Measurements from ENCODE around the gene TMPRSS13. TPM values are rescaled to one million over a fixed set of nuclear protein-coding genes. Genes with fewer than 3 reads are reported as not detected.
A peak's percentile ranks its signal among the peaks of the same experiment; 100 is the strongest.

The TMPRSS13 gene
- total and polyA plus RNA-seq, 2 of the 13 experiments (the other 11 are each of a cell fraction or from before 2014, with no cell fraction given) = not detected

DNA sequence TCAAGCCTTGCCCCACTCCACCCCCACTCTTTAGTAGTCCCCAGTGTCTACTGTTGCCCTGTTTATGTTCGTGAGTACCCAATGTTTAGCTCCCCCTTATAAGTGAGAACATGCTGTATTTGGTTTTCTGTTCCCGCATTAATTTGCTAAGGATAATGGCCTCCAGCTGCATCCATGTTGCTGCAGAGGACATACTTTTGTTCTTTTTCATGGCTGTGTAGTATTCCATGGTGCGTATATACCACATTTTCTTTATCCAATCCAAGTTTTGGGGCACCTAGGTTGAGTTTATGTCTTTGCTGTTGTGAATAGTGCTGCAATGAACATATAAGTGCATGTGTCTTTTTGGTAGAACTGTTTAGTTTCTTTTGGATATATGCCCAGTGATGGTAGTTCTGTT, 36.6 kb downstream of the TMPRSS13 start (continued):
- TF ChIP-seq, protein P1, sequence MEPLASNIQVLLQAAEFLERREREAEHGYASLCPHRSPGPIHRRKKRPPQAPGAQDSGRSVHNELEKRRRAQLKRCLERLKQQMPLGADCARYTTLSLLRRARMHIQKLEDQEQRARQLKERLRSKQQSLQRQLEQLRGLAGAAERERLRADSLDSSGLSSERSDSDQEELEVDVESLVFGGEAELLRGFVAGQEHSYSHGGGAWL (CRISPR knock-in tag; IDR thresholded peaks at IDR 0.05) = no peak

DNA sequence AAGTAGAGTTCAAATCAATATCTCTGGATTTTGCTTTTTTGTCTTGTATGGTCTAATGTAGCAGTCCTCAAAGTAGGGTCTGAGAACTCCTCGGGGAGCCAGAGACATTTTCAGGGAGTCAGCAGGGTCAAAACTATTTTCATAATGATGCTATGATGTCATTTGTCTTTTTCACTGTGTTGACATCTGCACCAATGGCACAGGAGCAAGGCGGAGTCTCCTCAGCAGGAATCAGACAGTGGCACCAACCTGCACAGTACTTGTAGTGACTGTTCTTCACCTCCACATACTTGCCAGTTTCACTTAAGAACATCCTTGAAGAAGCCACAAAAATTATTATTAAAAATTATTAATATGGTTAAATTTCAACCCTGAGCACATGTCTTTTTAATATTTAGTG, 37.8 kb downstream of the TMPRSS13 start:
- no peaks in the 10 kb centered on the region for H4K20me1 ChIP-seq (ENCODE audit: insufficient read depth, low read length)
- no peaks in the 10 kb centered on the region for H3K9me3 ChIP-seq (ENCODE audit: low read length)
- no peaks in the 10 kb centered on the region for H3K36me3 ChIP-seq (replicated peaks in 1 of 2; ENCODE audit: control insufficient read depth in 1 of 2, insufficient read depth in 2 of 2, low read length in 2 of 2)
- H2AFZ ChIP-seq (ENCODE audit: low read length) = no peak overlapping the region
- ChIA-PET CTCF (ENCODE audit: low intra/inter-chr PET ratio, low total read pairs) (no interaction called here), POLR2A (no interaction called here)
- intact Hi-C loops (cut with micrococcal nuclease; ENCODE audit: unreplicated experiment) (no loop called here), in situ Hi-C loops (cut with HindIII; ENCODE audit: extremely low pct_ligation_motif_present, low pct_unique_long_range_greater_than_20kb) (no loop called here)
- DNase-seq (ENCODE audit: low spot score) (no peak), ATAC-seq (no peak), FAIRE-seq (no peak)
- no peaks in the 10 kb centered on the region for H3K4me1 ChIP-seq (ENCODE audit: insufficient read depth, low read length)
- H3K4me3 ChIP-seq (replicated peaks in 1 of 3; ENCODE audit: insufficient read depth in 1 of 3, low read depth in 2 of 3, low read length in 3 of 3) = no peak overlapping the region
- 4% methylated on average over 2 of the region's 2 CpGs for WGBS (ENCODE audit: low lambda C conversion rate)
- no peak overlapping the region for H3K4me2 ChIP-seq (ENCODE audit: low read depth, low read length)
- no peak overlapping the region for H3K9ac ChIP-seq (ENCODE audit: insufficient read depth, low read depth, low read length)
- no peaks in the 10 kb centered on the region for H3K79me2 ChIP-seq (ENCODE audit: insufficient read depth, low read length)
- no TSS peak for BruUV-seq (replicated peaks)
- no peak overlapping the region for H3K27ac ChIP-seq (ENCODE audit: extremely low read length, insufficient read depth, low read length)
- TF ChIP-seq ATF7 (IDR thresholded peaks at IDR 0.05) (0 out of 2 replicates have a peak, but pooled peaks have one; percentile 9), ATF7 (CRISPR knock-in tag; IDR thresholded peaks at IDR 0.05) (no peak)
- TF ChIP-seq, protein P2, sequence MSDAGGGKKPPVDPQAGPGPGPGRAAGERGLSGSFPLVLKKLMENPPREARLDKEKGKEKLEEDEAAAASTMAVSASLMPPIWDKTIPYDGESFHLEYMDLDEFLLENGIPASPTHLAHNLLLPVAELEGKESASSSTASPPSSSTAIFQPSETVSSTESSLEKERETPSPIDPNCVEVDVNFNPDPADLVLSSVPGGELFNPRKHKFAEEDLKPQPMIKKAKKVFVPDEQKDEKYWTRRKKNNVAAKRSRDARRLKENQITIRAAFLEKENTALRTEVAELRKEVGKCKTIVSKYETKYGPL (CRISPR knock-in tag; IDR thresholded peaks at IDR 0.05) = no peak
- peaks cover 0 to 12% of the 10 kb centered on the region in 2 experiments; a peak in 2 of 5 replicates for H3K27me3 ChIP-seq (ENCODE audit: control insufficient read depth in 1 of 2, insufficient read depth in 2 of 2, low read length in 2 of 2)

DNA sequence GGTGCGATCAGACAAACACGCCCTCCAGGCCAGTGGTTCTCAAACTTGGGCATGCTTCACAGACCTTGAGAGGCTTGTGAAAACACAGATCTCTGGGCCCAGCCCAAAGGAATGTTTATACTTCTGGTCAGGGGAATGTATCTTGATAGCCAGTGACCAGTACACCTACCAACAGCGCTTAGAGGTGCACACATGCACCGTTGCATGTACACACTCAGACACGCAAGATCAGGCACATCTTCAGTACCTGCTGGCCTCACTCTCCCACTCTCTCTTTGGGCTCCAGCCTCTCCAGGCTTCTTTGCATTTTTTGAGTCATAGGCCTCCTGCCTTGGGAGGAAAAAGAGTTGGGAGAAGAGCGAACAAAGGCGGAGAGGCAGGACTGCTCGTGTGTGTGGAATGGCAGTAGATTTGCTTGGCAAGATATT, 41.0 kb downstream of the TMPRSS13 start:
- TF ChIP-seq ZNF878 (CRISPR knock-in tag; IDR thresholded peaks at IDR 0.05) (no peak), ZBTB7A (CRISPR knock-in tag; IDR thresholded peaks at IDR 0.05) (no peak), GATAD1 (CRISPR knock-in tag; IDR thresholded peaks at IDR 0.05) (no peak)
- TF ChIP-seq, protein P3, sequence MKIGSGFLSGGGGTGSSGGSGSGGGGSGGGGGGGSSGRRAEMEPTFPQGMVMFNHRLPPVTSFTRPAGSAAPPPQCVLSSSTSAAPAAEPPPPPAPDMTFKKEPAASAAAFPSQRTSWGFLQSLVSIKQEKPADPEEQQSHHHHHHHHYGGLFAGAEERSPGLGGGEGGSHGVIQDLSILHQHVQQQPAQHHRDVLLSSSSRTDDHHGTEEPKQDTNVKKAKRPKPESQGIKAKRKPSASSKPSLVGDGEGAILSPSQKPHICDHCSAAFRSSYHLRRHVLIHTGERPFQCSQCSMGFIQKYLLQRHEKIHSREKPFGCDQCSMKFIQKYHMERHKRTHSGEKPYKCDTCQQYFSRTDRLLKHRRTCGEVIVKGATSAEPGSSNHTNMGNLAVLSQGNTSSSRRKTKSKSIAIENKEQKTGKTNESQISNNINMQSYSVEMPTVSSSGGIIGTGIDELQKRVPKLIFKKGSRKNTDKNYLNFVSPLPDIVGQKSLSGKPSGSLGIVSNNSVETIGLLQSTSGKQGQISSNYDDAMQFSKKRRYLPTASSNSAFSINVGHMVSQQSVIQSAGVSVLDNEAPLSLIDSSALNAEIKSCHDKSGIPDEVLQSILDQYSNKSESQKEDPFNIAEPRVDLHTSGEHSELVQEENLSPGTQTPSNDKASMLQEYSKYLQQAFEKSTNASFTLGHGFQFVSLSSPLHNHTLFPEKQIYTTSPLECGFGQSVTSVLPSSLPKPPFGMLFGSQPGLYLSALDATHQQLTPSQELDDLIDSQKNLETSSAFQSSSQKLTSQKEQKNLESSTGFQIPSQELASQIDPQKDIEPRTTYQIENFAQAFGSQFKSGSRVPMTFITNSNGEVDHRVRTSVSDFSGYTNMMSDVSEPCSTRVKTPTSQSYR (CRISPR knock-in tag; IDR thresholded peaks at IDR 0.05; ENCODE audit: borderline replicate concordance) = no peak
- TF ChIP-seq, protein P4, sequence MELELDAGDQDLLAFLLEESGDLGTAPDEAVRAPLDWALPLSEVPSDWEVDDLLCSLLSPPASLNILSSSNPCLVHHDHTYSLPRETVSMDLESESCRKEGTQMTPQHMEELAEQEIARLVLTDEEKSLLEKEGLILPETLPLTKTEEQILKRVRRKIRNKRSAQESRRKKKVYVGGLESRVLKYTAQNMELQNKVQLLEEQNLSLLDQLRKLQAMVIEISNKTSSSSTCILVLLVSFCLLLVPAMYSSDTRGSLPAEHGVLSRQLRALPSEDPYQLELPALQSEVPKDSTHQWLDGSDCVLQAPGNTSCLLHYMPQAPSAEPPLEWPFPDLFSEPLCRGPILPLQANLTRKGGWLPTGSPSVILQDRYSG (CRISPR knock-in tag; IDR thresholded peaks at IDR 0.05) = no peak
- 52% methylated on average over 5 of the region's 8 CpGs for WGBS (ENCODE audit: low lambda C conversion rate)
- ChIA-PET POLR2A (no interaction called here), CTCF (ENCODE audit: low intra/inter-chr PET ratio, low total read pairs) (no interaction called here)
- no peaks in the 10 kb centered on the region for H3K36me3 ChIP-seq (replicated peaks in 1 of 2; ENCODE audit: control insufficient read depth in 1 of 2, insufficient read depth in 2 of 2, low read length in 2 of 2)
- H3K9ac ChIP-seq (ENCODE audit: insufficient read depth, low read depth, low read length) = no peak overlapping the region
- ATAC-seq = no peak
- in situ Hi-C loops (cut with HindIII; ENCODE audit: extremely low pct_ligation_motif_present, low pct_unique_long_range_greater_than_20kb) (no loop called here), intact Hi-C loops (cut with micrococcal nuclease; ENCODE audit: unreplicated experiment) (no loop called here)
- H3K9me3 ChIP-seq (ENCODE audit: low read length) = no peaks in the 10 kb centered on the region
- no peak overlapping the region for H3K4me2 ChIP-seq (ENCODE audit: low read depth, low read length)
- H3K4me3 ChIP-seq (replicated peaks in 1 of 3; ENCODE audit: insufficient read depth in 1 of 3, low read depth in 2 of 3, low read length in 3 of 3) = no peak overlapping the region
- H3K27me3 ChIP-seq (ENCODE audit: control insufficient read depth in 1 of 2, insufficient read depth in 2 of 2, low read length in 2 of 2) = peaks cover 0 to 30% of the 10 kb centered on the region in 2 experiments; a peak in 3 of 5 replicates
- no peak overlapping the region for H2AFZ ChIP-seq (ENCODE audit: low read length)
- FAIRE-seq = no peak
- BruUV-seq (replicated peaks) = no TSS peak
- H3K4me1 ChIP-seq (ENCODE audit: insufficient read depth, low read length) = peaks cover 9% of the 10 kb centered on the region
- H4K20me1 ChIP-seq (ENCODE audit: insufficient read depth, low read length) = no peaks in the 10 kb centered on the region
- DNase-seq (ENCODE audit: low spot score) = no peak
- no peak overlapping the region for H3K27ac ChIP-seq (ENCODE audit: extremely low read length, insufficient read depth, low read length)
- no peaks in the 10 kb centered on the region for H3K79me2 ChIP-seq (ENCODE audit: insufficient read depth, low read length)

Data from HepG2 (cell line).